Liver (tissue), 9 donors: ENCODE measurements around the gene FAM124A. TPM values are rescaled to one million over a fixed set of nuclear protein-coding genes. Genes with fewer than 3 reads are reported as not detected.

ENCODE experiments used
- DNase-seq: peaks from one replicate; pipeline ENCODE4 v3.0.0-alpha.2; 2017; ENCODE audit warnings: low spot score
- H3K27ac ChIP-seq, 2 donors: one replicate each; pipeline ENCODE4 v1.7.0; 2013; ENCODE audit warnings: inconsistent platforms in 2 of 2, low read length in 2 of 2, control low read depth in 1 of 2, low read depth in 1 of 2, mild to moderate bottlenecking in 1 of 2
- H3K27me3 ChIP-seq, 4 donors: one replicate each; pipeline versions ENCODE4 v1.6.1 to v1.7.0; 2013; ENCODE audit warnings: low read length in 3 of 4, inconsistent platforms in 1 of 4, mild to moderate bottlenecking in 1 of 4, moderate library complexity in 1 of 4; ENCODE audit not compliant: control insufficient read depth in 4 of 4, insufficient read depth in 4 of 4
- H3K36me3 ChIP-seq, 4 donors: one replicate each; pipeline versions ENCODE4 v1.6.1 to v1.7.0; 2013; ENCODE audit warnings: low read length in 3 of 4, mild to moderate bottlenecking in 3 of 4, low read depth in 1 of 4, moderate library complexity in 1 of 4; ENCODE audit not compliant: control insufficient read depth in 4 of 4, insufficient read depth in 3 of 4
- H3K4me1 ChIP-seq, 4 donors: one replicate each; pipeline versions ENCODE4 v1.6.1 to v1.7.0; 2013; ENCODE audit warnings: low read length in 3 of 4, mild to moderate bottlenecking in 3 of 4, moderate library complexity in 1 of 4; ENCODE audit not compliant: control insufficient read depth in 4 of 4, insufficient read depth in 4 of 4
- H3K4me3 ChIP-seq, 3 donors: one replicate each; pipeline versions ENCODE4 v1.6.1 to v1.7.0; 2013; ENCODE audit warnings: low read length in 3 of 3, control low read depth in 1 of 3, low read depth in 1 of 3, mild to moderate bottlenecking in 1 of 3
- H3K9ac ChIP-seq, 2 donors: one replicate each; pipeline ENCODE4 v1.7.0; 2013; ENCODE audit warnings: low read length in 2 of 2, mild to moderate bottlenecking in 2 of 2, moderate library complexity in 2 of 2, control low read depth in 1 of 2, low read depth in 1 of 2
- H3K9me3 ChIP-seq, 4 donors: one replicate each; pipeline versions ENCODE4 v1.6.1 to v1.7.0; 2013; ENCODE audit warnings: low read length in 3 of 4; ENCODE audit not compliant: control insufficient read depth in 4 of 4
- CTCF ChIP-seq: fragments of 150-350 bp; IDR thresholded peaks from 2 replicates; pipeline ENCODE4 v1.5.1; 2017; ENCODE audit warnings: improper control_type of control experiment, low read depth, low read length; ENCODE audit not compliant: missing input control
- EGR1 ChIP-seq, 2 donors: IDR thresholded peaks; 2 replicates each; pipeline ENCODE4 v1.6.1; 2016 to 2018; ENCODE audit warnings: antibody characterized with exemption in 2 of 2, low read depth in 2 of 2
- FOXA1 ChIP-seq: IDR thresholded peaks from 2 replicates; pipeline ENCODE4 v1.6.1; 2016; ENCODE audit warnings: antibody characterized with exemption
- FOXA2 ChIP-seq: IDR thresholded peaks from 2 replicates; pipeline ENCODE4 v1.6.1; 2016; ENCODE audit warnings: antibody characterized with exemption
- HNF4A ChIP-seq, 2 donors: conservative IDR thresholded peaks; 2 replicates each; pipeline ENCODE4 v1.6.1; 2016; ENCODE audit warnings: antibody characterized with exemption in 2 of 2, mild to moderate bottlenecking in 2 of 2
- HNF4G ChIP-seq: IDR thresholded peaks from 2 replicates; pipeline ENCODE4 v1.6.1; 2016; ENCODE audit warnings: antibody characterized with exemption
- JUND ChIP-seq, 2 donors: IDR thresholded peaks; 2 replicates each; pipeline ENCODE4 v1.6.1; 2016; ENCODE audit warnings: antibody characterized with exemption in 2 of 2
- RXRA ChIP-seq, 2 donors: IDR thresholded peaks; 2 replicates each; pipeline ENCODE4 v1.6.1; 2017 to 2018; ENCODE audit warnings: antibody characterized with exemption in 2 of 2, mild to moderate bottlenecking in 1 of 2
- TAF1 ChIP-seq: conservative IDR thresholded peaks from 2 replicates; pipeline ENCODE4 v1.6.1; 2016; ENCODE audit warnings: antibody characterized with exemption, mild to moderate bottlenecking
- ZBTB33 ChIP-seq: IDR thresholded peaks from 2 replicates; pipeline ENCODE4 v1.6.1; 2016; ENCODE audit warnings: antibody characterized with exemption
- WGBS: extraction: QIAGEN DNeasy Blood & Tissue Kit; methylation state at CpG from one replicate; pipeline ENCODE4 v1.1.7; 2013; 5-methylcytosine and 5-hydroxymethylcytosine counted together
- polyA plus RNA-seq, 2 donors: library from polyadenylated mRNA; stranded (reverse) in 1 of 2; unstranded in 1 of 2; fragments of 200-250 nt in 1 of 2; fragments of >200 nt in 1 of 2; fragmentation: Nextera tagmentation in 1 of 2; extraction: Ambion mirVana in 1 of 2; gene quantifications; one replicate each; pipeline versions ENCODE4 v1.2.1 to v1.2.3, GENCODE V29; 2013 to 2015
- total RNA-seq, 2 donors: library from RNA; depleted of rRNA; stranded (reverse); fragments of >200 nt; gene quantifications; one replicate each; pipeline ENCODE4 v1.2.3, GENCODE V29; 2014
- TF ChIP-seq, protein P1 (sequence below): IDR thresholded peaks from 2 replicates; pipeline ENCODE4 v1.6.1; 2016; ENCODE audit warnings: antibody characterized with exemption
- TF ChIP-seq, protein P2 (sequence below): IDR thresholded peaks from 2 replicates; pipeline ENCODE4 v1.6.1; 2016; ENCODE audit warnings: antibody characterized with exemption
- TF ChIP-seq, protein P3 (sequence below): IDR thresholded peaks from 2 replicates; pipeline ENCODE4 v1.6.1; 2016; ENCODE audit warnings: antibody characterized with exemption, mild to moderate bottlenecking
- donor health status: healthy.
- donor health status: healthy.
- donor health status: healthy.
- donor health status: healthy.
- donor health status: healthy.

FAM124A gene
- total and polyA plus RNA-seq, 4 donors = 0.33 to 0.92 (median 0.46) TPM

- Histone ChIP-seq H3K4me1 (no peaks in the 10 kb centered on the region), H3K27ac (no peak overlapping the region), H3K27me3 (no peaks in the 10 kb centered on the region), H3K9ac (no peak overlapping the region), H3K36me3 (no peaks in the 10 kb centered on the region), H3K4me3 (no peak overlapping the region), H3K9me3 (no peaks in the 10 kb centered on the region)
- 82% methylated on average over 2 of the region's 2 CpGs for WGBS
- TF ChIP-seq JUND (IDR thresholded peaks at IDR 0.05) = no peak
- no peak for TF ChIP-seq HNF4G
- no peak for TF ChIP-seq HNF4A (conservative IDR thresholded peaks at IDR 0.05)
- no peak for DNase-seq
Observed at GRCh38 chr13:51321836-51322235, 99.6 kb downstream of the FAM124A start.

- Histone ChIP-seq H3K9me3 (no peaks in the 10 kb centered on the region), H3K9ac (no peak overlapping the region), H3K36me3 (no peaks in the 10 kb centered on the region), H3K4me1 (no peaks in the 10 kb centered on the region), H3K27ac (no peak overlapping the region), H3K4me3 (no peak overlapping the region), H3K27me3 (no peaks in the 10 kb centered on the region)
- WGBS = 97% methylated on average over 3 of the region's 3 CpGs
- no peak for DNase-seq
- TF ChIP-seq TAF1 (no peak), EGR1 (IDR thresholded peaks at IDR 0.05; ENCODE audit: low read depth in 2 of 2) (no peak), RXRA (IDR thresholded peaks at IDR 0.05) (no peak), CTCF (no peak), HNF4G (no peak), ZBTB33 (no peak), FOXA2 (no peak), FOXA1 (no peak)
- TF ChIP-seq, protein P1, sequence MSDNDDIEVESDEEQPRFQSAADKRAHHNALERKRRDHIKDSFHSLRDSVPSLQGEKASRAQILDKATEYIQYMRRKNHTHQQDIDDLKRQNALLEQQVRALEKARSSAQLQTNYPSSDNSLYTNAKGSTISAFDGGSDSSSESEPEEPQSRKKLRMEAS = no peak
- TF ChIP-seq, protein P2, sequence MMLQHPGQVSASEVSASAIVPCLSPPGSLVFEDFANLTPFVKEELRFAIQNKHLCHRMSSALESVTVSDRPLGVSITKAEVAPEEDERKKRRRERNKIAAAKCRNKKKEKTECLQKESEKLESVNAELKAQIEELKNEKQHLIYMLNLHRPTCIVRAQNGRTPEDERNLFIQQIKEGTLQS = no peak
- TF ChIP-seq, protein P3, sequence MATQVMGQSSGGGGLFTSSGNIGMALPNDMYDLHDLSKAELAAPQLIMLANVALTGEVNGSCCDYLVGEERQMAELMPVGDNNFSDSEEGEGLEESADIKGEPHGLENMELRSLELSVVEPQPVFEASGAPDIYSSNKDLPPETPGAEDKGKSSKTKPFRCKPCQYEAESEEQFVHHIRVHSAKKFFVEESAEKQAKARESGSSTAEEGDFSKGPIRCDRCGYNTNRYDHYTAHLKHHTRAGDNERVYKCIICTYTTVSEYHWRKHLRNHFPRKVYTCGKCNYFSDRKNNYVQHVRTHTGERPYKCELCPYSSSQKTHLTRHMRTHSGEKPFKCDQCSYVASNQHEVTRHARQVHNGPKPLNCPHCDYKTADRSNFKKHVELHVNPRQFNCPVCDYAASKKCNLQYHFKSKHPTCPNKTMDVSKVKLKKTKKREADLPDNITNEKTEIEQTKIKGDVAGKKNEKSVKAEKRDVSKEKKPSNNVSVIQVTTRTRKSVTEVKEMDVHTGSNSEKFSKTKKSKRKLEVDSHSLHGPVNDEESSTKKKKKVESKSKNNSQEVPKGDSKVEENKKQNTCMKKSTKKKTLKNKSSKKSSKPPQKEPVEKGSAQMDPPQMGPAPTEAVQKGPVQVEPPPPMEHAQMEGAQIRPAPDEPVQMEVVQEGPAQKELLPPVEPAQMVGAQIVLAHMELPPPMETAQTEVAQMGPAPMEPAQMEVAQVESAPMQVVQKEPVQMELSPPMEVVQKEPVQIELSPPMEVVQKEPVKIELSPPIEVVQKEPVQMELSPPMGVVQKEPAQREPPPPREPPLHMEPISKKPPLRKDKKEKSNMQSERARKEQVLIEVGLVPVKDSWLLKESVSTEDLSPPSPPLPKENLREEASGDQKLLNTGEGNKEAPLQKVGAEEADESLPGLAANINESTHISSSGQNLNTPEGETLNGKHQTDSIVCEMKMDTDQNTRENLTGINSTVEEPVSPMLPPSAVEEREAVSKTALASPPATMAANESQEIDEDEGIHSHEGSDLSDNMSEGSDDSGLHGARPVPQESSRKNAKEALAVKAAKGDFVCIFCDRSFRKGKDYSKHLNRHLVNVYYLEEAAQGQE = no peak
Observed at GRCh38 chr13:51322826-51323225, 100.6 kb downstream of the FAM124A start.
